H9 (cell line): ENCODE measurements around the gene EXOC3L4. TPM values are rescaled to one million over a fixed set of nuclear protein-coding genes. Genes with fewer than 3 reads are reported as not detected.

Experiments
- DNase-seq: peaks from one replicate; pipeline ENCODE4 v3.0.0-alpha.2; 2017
- H2AFZ ChIP-seq: one replicate; pipeline ENCODE4 v1.6.1; 2013; ENCODE audit warnings: mild to moderate bottlenecking, low read length, control low read depth, moderate library complexity
- H2AK5ac ChIP-seq: 2 replicates; pipeline ENCODE4 v1.6.1; 2013; ENCODE audit warnings: low read length, control low read depth, mixed read lengths; ENCODE audit not compliant: insufficient read length
- H2BK120ac ChIP-seq: one replicate; pipeline ENCODE4 v1.6.1; 2013; ENCODE audit warnings: low read depth, mild to moderate bottlenecking, low read length, control low read depth, inconsistent platforms; ENCODE audit not compliant: poor library complexity, severe bottlenecking
- H2BK12ac ChIP-seq: 2 replicates; pipeline ENCODE4 v1.6.1; 2013; ENCODE audit warnings: low read length, control low read depth, mixed read lengths, low read depth; ENCODE audit not compliant: insufficient read length
- H2BK15ac ChIP-seq: 2 replicates; pipeline ENCODE4 v1.6.1; 2013; ENCODE audit warnings: low read depth, low read length, control low read depth
- H2BK20ac ChIP-seq: one replicate; pipeline ENCODE4 v1.6.1; 2013; ENCODE audit warnings: low read depth, mild to moderate bottlenecking, low read length, control low read depth, inconsistent platforms; ENCODE audit not compliant: poor library complexity, severe bottlenecking
- H2BK5ac ChIP-seq: 2 replicates; pipeline ENCODE4 v1.6.1; 2013; ENCODE audit warnings: low read length, control low read depth, mixed read lengths; ENCODE audit not compliant: insufficient read length
- H3K14ac ChIP-seq: 2 replicates; pipeline ENCODE4 v1.6.1; 2013; ENCODE audit warnings: low read length, control low read depth; ENCODE audit not compliant: insufficient read depth
- H3K18ac ChIP-seq: 2 replicates; pipeline ENCODE4 v1.6.1; 2013; ENCODE audit warnings: low read depth, mild to moderate bottlenecking, mixed read lengths, low read length, control low read depth; ENCODE audit not compliant: insufficient read length
- H3K23ac ChIP-seq: 2 replicates; pipeline ENCODE4 v1.6.1; 2013; ENCODE audit warnings: low read length, control low read depth, mixed read lengths, low read depth; ENCODE audit not compliant: insufficient read length
- H3K23me2 ChIP-seq: 2 replicates; pipeline ENCODE4 v1.6.1; 2013; ENCODE audit warnings: low read depth, mild to moderate bottlenecking, mixed read lengths, low read length, control low read depth; ENCODE audit not compliant: insufficient read length, poor library complexity, severe bottlenecking
- H3K27ac ChIP-seq: 2 replicates; pipeline ENCODE4 v1.5.1; 2013; ENCODE audit warnings: low read length, control low read depth, mixed read lengths, low read depth; ENCODE audit not compliant: insufficient read length
- H3K27me3 ChIP-seq: 2 replicates; pipeline ENCODE4 v1.6.1; 2013; ENCODE audit warnings: low read length, control low read depth, inconsistent platforms; ENCODE audit not compliant: insufficient read depth
- H3K4ac ChIP-seq: 2 replicates; pipeline ENCODE4 v1.6.1; 2013; ENCODE audit warnings: low read depth, mild to moderate bottlenecking, control low read depth, inconsistent platforms, low read length, moderate library complexity
- H3K4me1 ChIP-seq: 2 replicates; pipeline ENCODE4 v1.6.1; 2013; ENCODE audit warnings: low read length, control low read depth, inconsistent platforms; ENCODE audit not compliant: insufficient read depth
- H3K4me2 ChIP-seq: 2 replicates; pipeline ENCODE4 v1.6.1; 2013; ENCODE audit warnings: low read length, control low read depth, mixed read lengths; ENCODE audit not compliant: insufficient read length, insufficient read depth
- H3K56ac ChIP-seq: 2 replicates; pipeline ENCODE4 v1.6.1; 2013; ENCODE audit warnings: low read depth, mild to moderate bottlenecking, mixed read lengths, low read length, control low read depth; ENCODE audit not compliant: insufficient read length
- H3K79me1 ChIP-seq: 2 replicates; pipeline ENCODE4 v1.6.1; 2013; ENCODE audit warnings: low read depth, mild to moderate bottlenecking, moderate library complexity, low read length, control low read depth, inconsistent platforms; ENCODE audit not compliant: insufficient read depth, poor library complexity, severe bottlenecking
- H3K79me2 ChIP-seq: 2 replicates; pipeline ENCODE4 v1.6.1; 2013; ENCODE audit warnings: low read length, control low read depth, inconsistent platforms; ENCODE audit not compliant: insufficient read depth
- H3K9ac ChIP-seq: 2 replicates; pipeline ENCODE4 v1.6.1; 2013; ENCODE audit warnings: low read length, control low read depth, mixed read lengths; ENCODE audit not compliant: insufficient read length; ENCODE audit errors: extremely low read depth
- H3K9me3 ChIP-seq: one replicate; pipeline ENCODE4 v1.6.1; 2013; ENCODE audit warnings: low read depth, low read length, inconsistent platforms; ENCODE audit not compliant: control insufficient read depth
- H3T11ph ChIP-seq: one replicate; pipeline ENCODE4 v1.6.1; 2013; ENCODE audit warnings: mild to moderate bottlenecking, low read length, control low read depth, inconsistent platforms
- H4K20me1 ChIP-seq: one replicate; pipeline ENCODE4 v1.6.1; 2013; ENCODE audit not compliant: control insufficient read depth, insufficient read length, insufficient read depth
- H4K5ac ChIP-seq: 2 replicates; pipeline ENCODE4 v1.6.1; 2013; ENCODE audit warnings: low read depth, mild to moderate bottlenecking, mixed read lengths, low read length, control low read depth; ENCODE audit not compliant: insufficient read length
- H4K8ac ChIP-seq: replicated peaks from 2 replicates; pipeline ENCODE4 v1.6.1; 2013; ENCODE audit warnings: low read length, control low read depth, mixed read lengths, low read depth; ENCODE audit not compliant: insufficient read length
- H4K91ac ChIP-seq: 2 replicates; pipeline ENCODE4 v1.6.1; 2013; ENCODE audit warnings: low read depth, mild to moderate bottlenecking, moderate library complexity, mixed read lengths, low read length, control low read depth; ENCODE audit not compliant: insufficient read length
- H3K27ac Mint-ChIP-seq, 3 experiments: 2 replicates in 2 of 3; 3 replicates in 1 of 3; pipeline ENCODE4 v1.8.0; 2020 to 2021; ENCODE audit warnings: mixed read lengths in 3 of 3, mild to moderate bottlenecking in 1 of 3, moderate library complexity in 1 of 3
- H3K27me3 Mint-ChIP-seq: 2 replicates; pipeline ENCODE4 v1.8.0; 2021; ENCODE audit warnings: low read depth, mild to moderate bottlenecking, moderate library complexity, mixed read lengths
- H3K36me3 Mint-ChIP-seq, 3 experiments: 2 replicates in 2 of 3; 3 replicates in 1 of 3; pipeline ENCODE4 v1.8.0; 2020 to 2021; ENCODE audit warnings: low read depth in 3 of 3, mixed read lengths in 3 of 3; ENCODE audit not compliant: insufficient read depth in 1 of 3
- H3K4me1 Mint-ChIP-seq, 2 experiments: 2 replicates each; pipeline ENCODE4 v1.8.0; 2020; ENCODE audit warnings: mixed read lengths in 2 of 2
- H3K4me3 Mint-ChIP-seq, 2 experiments: 2 replicates in 1 of 2; 3 replicates in 1 of 2; pipeline ENCODE4 v1.8.0; 2020 to 2021; ENCODE audit warnings: mild to moderate bottlenecking in 2 of 2, mixed read lengths in 2 of 2, moderate library complexity in 1 of 2
- H3K9me3 Mint-ChIP-seq, 2 experiments: 2 replicates in 1 of 2; 3 replicates in 1 of 2; pipeline ENCODE4 v1.8.0; 2020; ENCODE audit warnings: mild to moderate bottlenecking in 2 of 2, mixed read lengths in 2 of 2, moderate library complexity in 1 of 2
- WGBS: extraction: QIAGEN DNeasy Blood & Tissue Kit; methylation state at CpG from one replicate; pipeline ENCODE4 v1.1.7; 2013; ENCODE audit warnings: missing lambda C conversion rate, low lambda C conversion rate, mixed read lengths; ENCODE audit not compliant: insufficient read length; ENCODE audit errors: extremely low coverage; 5-methylcytosine and 5-hydroxymethylcytosine counted together
- total RNA-seq: library from RNA; stranded (reverse); gene quantifications from 2 replicates; pipeline ENCODE4 v1.2.1, GENCODE V29; 2021
- TF ChIP-seq, protein P1 (sequence below): fragments of 200-600 bp; sonication (generic); conservative IDR thresholded peaks from 3 replicates; pipeline ENCODE4 v1.8.0; 2021; ENCODE audit warnings: antibody characterized with exemption, mild to moderate bottlenecking

EXOC3L4 gene
- total RNA-seq, 1 experiment from 2014 or later = 0.42 TPM

DNA sequence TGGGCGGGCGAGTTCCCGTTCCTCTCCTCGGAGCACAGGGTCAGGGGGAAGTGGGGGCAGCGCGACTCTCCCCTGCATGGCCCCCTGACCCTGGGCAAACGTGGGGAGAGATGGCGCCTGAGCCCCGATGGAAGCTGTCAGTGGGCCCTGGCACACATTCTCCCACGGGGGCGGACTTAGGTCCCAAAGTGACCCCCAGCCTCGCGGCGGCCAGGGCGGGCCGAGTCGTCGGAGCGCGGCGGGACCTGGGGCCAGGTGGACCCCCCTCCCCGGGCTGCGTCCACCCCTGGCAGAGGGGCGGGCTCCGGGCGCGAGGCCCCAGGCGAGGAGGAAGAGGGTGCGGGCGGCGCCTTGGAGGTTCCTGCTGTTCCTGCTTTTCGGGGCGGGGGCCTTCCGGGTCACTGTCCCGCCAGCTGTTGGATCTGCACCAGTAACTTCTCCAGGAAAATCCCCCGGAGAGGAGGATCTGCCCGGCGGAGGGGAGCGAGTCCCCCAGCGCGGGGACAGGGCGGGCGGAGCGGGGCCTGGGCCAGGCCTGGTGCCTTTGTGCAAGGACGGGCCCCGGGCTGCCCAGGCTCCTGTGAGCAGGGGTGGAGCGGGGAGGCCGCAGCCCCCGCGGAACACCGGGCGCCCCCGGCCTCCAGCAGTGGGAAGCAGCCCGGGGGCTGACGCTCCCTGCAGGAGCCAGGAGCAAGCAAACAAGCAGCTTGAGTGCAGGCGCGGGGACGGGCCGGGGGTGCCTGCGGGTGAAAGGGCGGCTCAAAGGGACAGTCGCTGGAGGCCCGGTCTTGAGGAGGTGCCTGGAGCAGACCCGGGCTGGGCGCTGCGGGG, 44.0 kb downstream of the EXOC3L4 start:
- Mint-ChIP-seq H3K27ac (peak overlapping the region in 1 of 3 experiments; percentile 49; a peak in 1 of 7 replicates), H3K9me3 (no peaks in the 10 kb centered on the region; a peak in 2 of 5 replicates), H3K27me3 (peaks cover 13% of the 10 kb centered on the region), H3K4me1 (peaks cover 27 to 39% of the 10 kb centered on the region in 2 experiments), H3K36me3 (peaks cover 4 to 22% (median 10%) of the 10 kb centered on the region in 3 experiments; a peak in 6 of 7 replicates), H3K4me3 (peak overlapping the region; percentile 62 to 78)
- Histone ChIP-seq H4K20me1 (no peaks in the 10 kb centered on the region), H2BK120ac (no peak overlapping the region), H3K4ac (no peak overlapping the region), H3K23ac (no peak overlapping the region), H3K4me2 (peak overlapping the region; percentile 53), H3K79me1 (no peaks in the 10 kb centered on the region), H3K14ac (peak overlapping the region; percentile 67), H2BK5ac (no peak overlapping the region), H3K4me1 (no peaks in the 10 kb centered on the region; the same call in 1 of the 2 replicates), H4K5ac (no peak overlapping the region), H4K8ac (no peak overlapping the region), H3K18ac (peak overlapping the region; percentile 39), H2BK12ac (no peak overlapping the region), H2AK5ac (no peak overlapping the region), H2AFZ (no peak overlapping the region), H3K27ac (no peak overlapping the region), H3K56ac (no peak overlapping the region), H3T11ph (no peak overlapping the region), H4K91ac (no peak overlapping the region), H2BK20ac (no peak overlapping the region), H2BK15ac (no peak overlapping the region), H3K79me2 (no peaks in the 10 kb centered on the region), H3K9me3 (no peaks in the 10 kb centered on the region), H3K9ac (no peak overlapping the region), H3K23me2 (peaks cover 8% of the 10 kb centered on the region), H3K27me3 (no peaks in the 10 kb centered on the region)
- TF ChIP-seq, protein P1, sequence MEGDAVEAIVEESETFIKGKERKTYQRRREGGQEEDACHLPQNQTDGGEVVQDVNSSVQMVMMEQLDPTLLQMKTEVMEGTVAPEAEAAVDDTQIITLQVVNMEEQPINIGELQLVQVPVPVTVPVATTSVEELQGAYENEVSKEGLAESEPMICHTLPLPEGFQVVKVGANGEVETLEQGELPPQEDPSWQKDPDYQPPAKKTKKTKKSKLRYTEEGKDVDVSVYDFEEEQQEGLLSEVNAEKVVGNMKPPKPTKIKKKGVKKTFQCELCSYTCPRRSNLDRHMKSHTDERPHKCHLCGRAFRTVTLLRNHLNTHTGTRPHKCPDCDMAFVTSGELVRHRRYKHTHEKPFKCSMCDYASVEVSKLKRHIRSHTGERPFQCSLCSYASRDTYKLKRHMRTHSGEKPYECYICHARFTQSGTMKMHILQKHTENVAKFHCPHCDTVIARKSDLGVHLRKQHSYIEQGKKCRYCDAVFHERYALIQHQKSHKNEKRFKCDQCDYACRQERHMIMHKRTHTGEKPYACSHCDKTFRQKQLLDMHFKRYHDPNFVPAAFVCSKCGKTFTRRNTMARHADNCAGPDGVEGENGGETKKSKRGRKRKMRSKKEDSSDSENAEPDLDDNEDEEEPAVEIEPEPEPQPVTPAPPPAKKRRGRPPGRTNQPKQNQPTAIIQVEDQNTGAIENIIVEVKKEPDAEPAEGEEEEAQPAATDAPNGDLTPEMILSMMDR = no peak
- peak; percentile 62 for DNase-seq
- WGBS = no CpG with 5 or more reads among the region's 66 CpGs
